A673 (cell line): ENCODE results near the gene APOL5.
"Not testable (repeated sequence)": the region's sequence is repeated elsewhere in the genome, so short reads cannot be mapped to it uniquely, and the experiment has no call there.

Experiments used
- CTCF ChIP-seq: fragments of 300-800, 200-600 bp; sonication (generic); conservative IDR thresholded peaks from 2 replicates; pipeline ENCODE4 v1.5.1; 2017; ENCODE audit warnings: low read depth, mild to moderate bottlenecking, antibody characterized with exemption, low read length, moderate library complexity, mixed read lengths
- EZH2 ChIP-seq: fragments of 200-600 bp; sonication (generic); IDR thresholded peaks from 2 replicates; pipeline ENCODE4 v1.6.1; 2017; ENCODE audit warnings: borderline replicate concordance, low read depth, mild to moderate bottlenecking, mixed read lengths, antibody characterized with exemption, low read length; ENCODE audit not compliant: poor library complexity, severe bottlenecking

GRCh38 chr22:35737886-35738285, 20.2 kb downstream of the APOL5 start:
- TF ChIP-seq CTCF, EZH2: not testable (repeated sequence)
